HEK293 (cell line): ENCODE measurements around the gene RIPK1.

Source experiments
- CTCF ChIA-PET: fragments of 350-600 bp; formaldehyde crosslinking; extraction: SDS; loops from one replicate; lab custom pipeline; 2021; ENCODE audit warnings: antibody characterized with exemption; lab: Yijun Ruan, JAX
- POLR2A ChIA-PET: fragments of 300-600 bp; formaldehyde crosslinking; extraction: SDS; loops from one replicate; lab custom pipeline; 2020; ENCODE audit warnings: antibody characterized with exemption, inconsistent platforms; lab: Yijun Ruan, JAX
- H3K27ac ChIP-seq: fragments of 200-500 bp; sonication (Bioruptor generic); 2 replicates; pipeline ENCODE4 v1.5.1; 2014; ENCODE audit warnings: low read depth, low read length, control low read depth, inconsistent platforms; ENCODE audit errors: extremely low read depth
- H3K36me3 ChIP-seq, 2 experiments: fragments of 200-500 bp in 1 of 2; sonication (Bioruptor generic) in 1 of 2; 1 replicate in 1 of 2; 2 replicates in 1 of 2; pipeline ENCODE4 v1.5.1; 2014 to 2017; ENCODE audit warnings: inconsistent platforms in 2 of 2, low read length in 2 of 2; ENCODE audit not compliant: control insufficient read depth in 2 of 2, insufficient read depth in 1 of 2
- H3K4me1 ChIP-seq: fragments of 200-500 bp; sonication (Bioruptor generic); 2 replicates; pipeline ENCODE4 v1.5.1; 2014; ENCODE audit warnings: mild to moderate bottlenecking, low read length, inconsistent platforms; ENCODE audit not compliant: control insufficient read depth, insufficient read depth
- H3K4me3 ChIP-seq: 2 replicates; pipeline ENCODE4 v1.5.1; 2011; ENCODE audit warnings: low read depth, mild to moderate bottlenecking, control low read depth, low read length, moderate library complexity
- H3K9me3 ChIP-seq: fragments of 200-500 bp; sonication (Bioruptor generic); 2 replicates; pipeline ENCODE4 v1.5.1; 2014; ENCODE audit warnings: low read depth, low read length, inconsistent platforms; ENCODE audit not compliant: control insufficient read depth, insufficient read depth
- ATF2 ChIP-seq: fragments of 450-650 bp; formaldehyde crosslinking; IDR thresholded peaks from 2 replicates; pipeline ENCODE4 v1.5.1; 2016; ENCODE audit warnings: missing biosample characterization, missing genetic modification characterization, low read depth
- GLI4 ChIP-seq: fragments of 450-650 bp; formaldehyde crosslinking; IDR thresholded peaks from 2 replicates; pipeline ENCODE4 v1.5.1; 2016; ENCODE audit warnings: missing biosample characterization, missing genetic modification characterization
- HIC1 ChIP-seq: fragments of 450-650 bp; formaldehyde crosslinking; IDR thresholded peaks from 2 replicates; pipeline ENCODE4 v1.5.1; 2016; ENCODE audit warnings: missing biosample characterization, missing genetic modification characterization
- MZF1 ChIP-seq: fragments of 450-650 bp; formaldehyde crosslinking; IDR thresholded peaks from 2 replicates; pipeline ENCODE4 v1.5.1; 2017; ENCODE audit warnings: missing biosample characterization, missing genetic modification characterization, borderline replicate concordance
- PBX3 ChIP-seq: sonication (generic); formaldehyde crosslinking; IDR thresholded peaks from 2 replicates; pipeline ENCODE4 v1.8.1; 2022; ENCODE audit warnings: mild to moderate bottlenecking, moderate library complexity, missing genetic modification reagents
- SCRT2 ChIP-seq: fragments of 450-650 bp; formaldehyde crosslinking; IDR thresholded peaks from 2 replicates; pipeline ENCODE4 v1.5.1; 2016; ENCODE audit warnings: missing biosample characterization, missing genetic modification characterization
- TCF7L2 ChIP-seq: IDR thresholded peaks from 2 replicates; pipeline ENCODE4 v1.6.1; 2011; ENCODE audit warnings: low read depth, mild to moderate bottlenecking, inconsistent platforms, low read length, moderate library complexity, borderline replicate concordance
- WT1 ChIP-seq: fragments of 450-650 bp; formaldehyde crosslinking; IDR thresholded peaks from 2 replicates; pipeline ENCODE4 v1.5.1; 2016; ENCODE audit warnings: missing biosample characterization, missing genetic modification characterization
- ZBTB48 ChIP-seq: fragments of 450-650 bp; formaldehyde crosslinking; IDR thresholded peaks from 2 replicates; pipeline ENCODE4 v1.5.1; 2016; ENCODE audit warnings: missing biosample characterization, missing genetic modification characterization
- ZFP41 ChIP-seq: fragments of 450-650 bp; formaldehyde crosslinking; IDR thresholded peaks from 2 replicates; pipeline ENCODE4 v1.5.1; 2016; ENCODE audit warnings: missing biosample characterization, missing genetic modification characterization, borderline replicate concordance
- ZNF112 ChIP-seq: fragments of 450-650 bp; formaldehyde crosslinking; IDR thresholded peaks from 2 replicates; pipeline ENCODE4 v1.5.0; 2017; ENCODE audit warnings: missing biosample characterization, missing genetic modification characterization
- ZNF121 ChIP-seq: fragments of 450-650 bp; formaldehyde crosslinking; IDR thresholded peaks from 2 replicates; pipeline ENCODE4 v1.5.1; 2016; ENCODE audit warnings: missing biosample characterization, missing genetic modification characterization
- ZNF155 ChIP-seq: fragments of 450-650 bp; formaldehyde crosslinking; IDR thresholded peaks from 2 replicates; pipeline ENCODE4 v1.5.1; 2016; ENCODE audit warnings: missing biosample characterization, missing genetic modification characterization
- ZNF24 ChIP-seq: fragments of 450-650 bp; formaldehyde crosslinking; IDR thresholded peaks from 2 replicates; pipeline ENCODE4 v1.5.1; 2016; ENCODE audit warnings: missing biosample characterization, missing genetic modification characterization
- ZNF248 ChIP-seq: fragments of 450-650 bp; formaldehyde crosslinking; IDR thresholded peaks from 2 replicates; pipeline ENCODE4 v1.5.1; 2017; ENCODE audit warnings: missing biosample characterization, missing genetic modification characterization
- ZNF280C ChIP-seq: fragments of 450-650 bp; formaldehyde crosslinking; IDR thresholded peaks from 2 replicates; pipeline ENCODE4 v1.5.1; 2016; ENCODE audit warnings: missing biosample characterization, missing genetic modification characterization
- ZNF394 ChIP-seq: fragments of 450-650 bp; formaldehyde crosslinking; IDR thresholded peaks from 2 replicates; pipeline ENCODE4 v1.5.1; 2016; ENCODE audit warnings: missing biosample characterization, missing genetic modification characterization, mild to moderate bottlenecking, moderate library complexity, borderline replicate concordance
- ZNF423 ChIP-seq: fragments of 450-650 bp; formaldehyde crosslinking; IDR thresholded peaks from 2 replicates; pipeline ENCODE4 v1.5.1; 2016; ENCODE audit warnings: missing biosample characterization, missing genetic modification characterization
- ZNF473 ChIP-seq: fragments of 450-650 bp; formaldehyde crosslinking; IDR thresholded peaks from 2 replicates; pipeline ENCODE4 v1.5.1; 2017; ENCODE audit warnings: missing biosample characterization, missing genetic modification characterization
- ZNF510 ChIP-seq: fragments of 450-650 bp; formaldehyde crosslinking; IDR thresholded peaks from 2 replicates; pipeline ENCODE4 v1.5.1; 2018; ENCODE audit warnings: mild to moderate bottlenecking, missing genetic modification characterization, missing biosample characterization; ENCODE audit not compliant: insufficient replicate concordance
- ZNF514 ChIP-seq: fragments of 450-650 bp; formaldehyde crosslinking; IDR thresholded peaks from 2 replicates; pipeline ENCODE4 v1.5.1; 2016; ENCODE audit warnings: missing biosample characterization, missing genetic modification characterization
- ZNF561 ChIP-seq: fragments of 450-650 bp; IDR thresholded peaks from 2 replicates; pipeline ENCODE4 v1.5.1; 2018; ENCODE audit warnings: missing biosample characterization, missing genetic modification characterization, borderline replicate concordance
- ZNF626 ChIP-seq: fragments of 450-650 bp; sonication (Bioruptor Pico); formaldehyde crosslinking; IDR thresholded peaks from 2 replicates; pipeline ENCODE4 v1.5.1; 2018; ENCODE audit warnings: missing biosample characterization, missing genetic modification characterization, inconsistent platforms
- ZNF76 ChIP-seq: fragments of 450-650 bp; formaldehyde crosslinking; IDR thresholded peaks from 2 replicates; pipeline ENCODE4; 2016; ENCODE audit warnings: low read depth, missing biosample characterization, missing genetic modification characterization, borderline replicate concordance
- ZNF791 ChIP-seq: fragments of 450-650 bp; formaldehyde crosslinking; IDR thresholded peaks from 2 replicates; pipeline ENCODE4 v1.5.1; 2016; ENCODE audit warnings: missing biosample characterization, missing genetic modification characterization
- ZSCAN16 ChIP-seq: fragments of 450-650 bp; formaldehyde crosslinking; IDR thresholded peaks from 2 replicates; pipeline ENCODE4 v1.5.1; 2016; ENCODE audit warnings: missing biosample characterization, missing genetic modification characterization

RIPK1 gene

GRCh38 chr6:3022765-3023662 is 45.3 kb upstream of the RIPK1 start:
- POLR2A ChIA-PET: interaction anchor here (0.7 to 2.4 kb wide), 8 partner anchors 16 to 1122 kb away, joined by 3 to 9 read pairs (median 4); partner anchors contain the start of genes NQO2 and SERPINB6
- CTCF ChIA-PET: interaction anchor here (0.6 kb wide), 2 partner anchors 9 to 35 kb away, joined by 3 to 4 read pairs; no protein-coding TSS in a partner anchor
- H3K36me3 ChIP-seq: peaks cover 6 to 12% of the 10 kb centered on the region in 2 experiments; a peak in 1 of 3 replicates
- no peaks in the 10 kb centered on the region for H3K4me1 ChIP-seq
- TF ChIP-seq ZNF394 (tag by site-specific recombination) (no peak), ZNF791 (tag by site-specific recombination) (no peak), MZF1 (tag by site-specific recombination) (no peak), ZNF248 (tag by site-specific recombination) (no peak), ZNF423 (tag by site-specific recombination) (no peak), ZNF112 (tag by site-specific recombination) (no peak), ATF2 (tag by site-specific recombination) (no peak), ZNF473 (no peak), ZNF24 (tag by site-specific recombination) (no peak), ZNF76 (tag by site-specific recombination) (no peak)
- H3K27ac ChIP-seq: peak overlapping the region; percentile 62
- H3K4me3 ChIP-seq: no peak overlapping the region
- no peaks in the 10 kb centered on the region for H3K9me3 ChIP-seq

- Histone ChIP-seq H3K4me3 (peak overlapping the region; percentile 3), H3K36me3 (peaks cover 0 to 12% of the 10 kb centered on the region in 2 experiments; a peak in 1 of 3 replicates), H3K27ac (peak overlapping the region; percentile 62), H3K9me3 (no peaks in the 10 kb centered on the region), H3K4me1 (no peaks in the 10 kb centered on the region; the same call in 1 of the 2 replicates)
- POLR2A ChIA-PET: interaction anchor here (0.7 to 2.4 kb wide), 10 partner anchors 13 to 52 kb away, joined by 3 to 9 read pairs (median 3); partner anchors contain the start of genes NQO2, RIPK1 and SERPINB6
- CTCF ChIA-PET: interaction anchor here (0.6 to 1.2 kb wide), 4 partner anchors 22 to 274 kb away, joined by 3 to 4 read pairs (median 3); partner anchors contain the start of gene NQO2
- TF ChIP-seq PBX3 (CRISPR knock-in tag) (no peak), ZBTB48 (tag by site-specific recombination) (peak; percentile 80), ZNF121 (tag by site-specific recombination) (no peak), WT1 (tag by site-specific recombination) (peak; percentile 81), HIC1 (tag by site-specific recombination) (no peak), ZNF510 (tag by site-specific recombination) (no peak), ZNF626 (tag by site-specific recombination) (no peak), ZNF280C (tag by site-specific recombination) (no peak), GLI4 (tag by site-specific recombination) (no peak), ZSCAN16 (tag by site-specific recombination) (no peak), ZNF155 (tag by site-specific recombination) (no peak), ZNF561 (tag by site-specific recombination) (no peak), SCRT2 (tag by site-specific recombination) (no peak), ZFP41 (tag by site-specific recombination) (no peak), TCF7L2 (no peak), ZNF514 (tag by site-specific recombination) (no peak)
These were observed 44.4 kb upstream of the RIPK1 start for GRCh38 chr6:3023663-3024483.
